ENCODE data around the gene XAGE2.

XAGE2 gene

GRCh38 chrX:52422884-52423283, 54.1 kb downstream of the XAGE2 start:
- DNase-seq (ENCODE audit: low read depth), result peak; percentile 78
- TF ChIP-seq CTCF (conservative IDR thresholded peaks at IDR 0.05; ENCODE audit: control insufficient read depth, insufficient read depth, low read depth, low read length), result no peak
- no peak overlapping the region for H3K4me3 ChIP-seq (ENCODE audit: control insufficient read depth, low read depth, low read length)

GRCh38 chrX:52424656-52425055, 55.8 kb downstream of the XAGE2 start:
- no peak for TF ChIP-seq CTCF (conservative IDR thresholded peaks at IDR 0.05; ENCODE audit: control insufficient read depth, insufficient read depth, low read depth, low read length)
- peak; percentile 79 for DNase-seq (ENCODE audit: low read depth)
- no peak overlapping the region for H3K4me3 ChIP-seq (ENCODE audit: control insufficient read depth, low read depth, low read length)

Measured in fibroblast of mammary gland (primary cell).